ENCODE results near the gene LGALS9B. TPM values are rescaled to one million over a fixed set of nuclear protein-coding genes. Genes with fewer than 3 reads are reported as not detected.
"Not testable (repeated sequence)": the region's sequence is repeated elsewhere in the genome, so short reads cannot be mapped to it uniquely, and the experiment has no call there.

LGALS9B gene
- total and polyA plus RNA-seq, 5 donors = 0.23 TPM; not detected in 4

DNA sequence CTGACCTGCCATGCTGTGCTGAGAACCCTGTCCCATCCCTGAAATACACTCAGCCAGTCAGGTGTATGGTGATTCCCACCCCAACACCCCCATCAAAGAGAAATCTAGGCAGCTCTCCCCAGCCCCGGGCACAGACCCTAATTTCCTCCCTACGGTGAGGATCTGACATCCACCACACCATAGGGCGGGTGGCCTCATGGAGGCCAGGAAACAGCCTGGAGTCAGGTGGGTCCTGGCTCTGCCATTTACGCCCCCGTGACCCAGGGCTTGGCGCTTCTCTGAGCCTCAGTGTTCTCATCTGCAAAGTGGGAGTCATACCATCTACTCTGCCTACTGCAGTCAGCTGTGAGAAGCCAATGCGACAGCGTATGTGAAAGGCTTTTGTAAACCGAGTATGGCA, 27.4 kb upstream of the LGALS9B start:
- ATAC-seq; H3K9me3 ChIP-seq (ENCODE audit: control insufficient read depth, low read length); H3K4me1 ChIP-seq (ENCODE audit: control insufficient read depth, insufficient read depth, low read length); DNase-seq; H3K4me3 ChIP-seq (ENCODE audit: low read length); H3K27ac ChIP-seq (ENCODE audit: low read length); H3K27me3 ChIP-seq (ENCODE audit: control insufficient read depth, insufficient read depth); intact Hi-C loops (cut with DNase I): not testable (repeated sequence)
- 93% methylated on average over 6 of the region's 9 CpGs for WGBS

DNA sequence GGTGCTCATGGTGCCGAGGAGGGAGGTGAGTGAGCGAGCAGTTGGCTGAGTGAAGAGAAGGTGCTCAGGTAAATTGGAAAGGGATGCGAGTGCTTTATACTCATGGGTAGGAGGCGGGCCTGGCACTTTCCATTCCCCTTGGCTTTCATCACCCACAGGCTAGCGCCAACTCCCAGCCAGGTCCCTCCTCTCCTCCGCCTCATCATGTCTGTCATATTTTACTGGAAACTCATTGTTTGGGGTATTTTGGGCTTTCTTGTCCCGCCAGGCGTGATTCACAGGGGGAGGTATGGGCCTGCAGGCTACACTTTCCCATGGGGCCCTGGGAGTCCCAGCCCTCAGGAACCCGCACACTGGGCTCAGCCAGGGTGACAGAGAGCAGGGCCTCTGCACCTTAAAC, 26.8 kb upstream of the LGALS9B start:
- H3K4me3 ChIP-seq (ENCODE audit: low read length); H3K27me3 ChIP-seq (ENCODE audit: control insufficient read depth, insufficient read depth); DNase-seq; H3K9me3 ChIP-seq (ENCODE audit: control insufficient read depth, low read length); H3K4me1 ChIP-seq (ENCODE audit: control insufficient read depth, insufficient read depth, low read length); H3K27ac ChIP-seq (ENCODE audit: low read length); intact Hi-C loops (cut with DNase I); ATAC-seq: not testable (repeated sequence)
- WGBS = 92% methylated on average over 6 of the region's 9 CpGs

DNA sequence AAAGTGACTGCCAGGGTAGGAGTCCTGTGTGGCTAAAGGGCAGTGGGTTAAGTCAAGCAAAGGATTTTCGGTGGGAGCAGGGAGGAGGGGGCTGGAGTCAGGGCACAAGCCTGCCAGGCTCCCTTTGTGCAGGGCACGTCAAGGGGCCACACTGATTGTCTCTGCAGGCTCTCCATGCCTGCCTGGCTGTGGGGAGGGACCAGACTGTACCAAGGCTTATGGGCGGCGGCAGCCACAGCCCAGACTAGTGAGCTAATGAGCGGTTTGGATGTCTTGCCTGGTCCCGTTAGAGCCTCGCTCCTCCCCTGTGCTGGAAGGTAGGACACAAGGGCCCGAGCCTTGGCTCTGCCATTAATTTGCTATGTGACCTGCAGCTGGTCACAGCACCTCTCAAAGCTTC, 25.6 kb upstream of the LGALS9B start:
- DNase-seq; H3K9me3 ChIP-seq (ENCODE audit: control insufficient read depth, low read length); H3K4me3 ChIP-seq (ENCODE audit: low read length); H3K4me1 ChIP-seq (ENCODE audit: control insufficient read depth, insufficient read depth, low read length); intact Hi-C loops (cut with DNase I); H3K27me3 ChIP-seq (ENCODE audit: control insufficient read depth, insufficient read depth); H3K27ac ChIP-seq (ENCODE audit: low read length): not testable (repeated sequence)
- WGBS = 83% methylated on average over 6 of the region's 8 CpGs
- ATAC-seq = peak in 1 of 2 donors; percentile 40

DNA sequence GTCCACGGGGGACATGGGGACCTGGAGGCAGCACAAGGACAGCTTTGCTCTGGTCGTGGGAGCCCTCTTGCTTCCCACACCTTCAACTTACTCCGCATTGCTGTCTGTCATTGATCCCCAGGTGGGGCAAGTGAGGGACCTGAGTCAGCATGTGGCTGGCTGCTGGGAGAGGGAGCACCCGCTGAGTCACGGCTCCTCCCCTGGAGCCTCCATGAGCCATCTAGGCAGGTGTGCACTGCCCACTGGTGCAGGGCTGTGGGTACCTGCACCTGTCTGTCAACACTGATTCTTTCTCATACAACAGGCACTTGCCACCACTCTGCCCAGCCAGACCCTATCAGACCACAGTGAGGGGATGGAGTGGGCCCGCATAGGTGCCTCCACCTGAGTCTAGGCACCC, 24.8 kb upstream of the LGALS9B start:
- H3K27ac ChIP-seq (ENCODE audit: low read length); H3K9me3 ChIP-seq (ENCODE audit: control insufficient read depth, low read length); H3K4me3 ChIP-seq (ENCODE audit: low read length); intact Hi-C loops (cut with DNase I); ATAC-seq; H3K27me3 ChIP-seq (ENCODE audit: control insufficient read depth, insufficient read depth); DNase-seq; H3K4me1 ChIP-seq (ENCODE audit: control insufficient read depth, insufficient read depth, low read length): not testable (repeated sequence)
- WGBS = 63% methylated on average over 2 of the region's 6 CpGs

DNA sequence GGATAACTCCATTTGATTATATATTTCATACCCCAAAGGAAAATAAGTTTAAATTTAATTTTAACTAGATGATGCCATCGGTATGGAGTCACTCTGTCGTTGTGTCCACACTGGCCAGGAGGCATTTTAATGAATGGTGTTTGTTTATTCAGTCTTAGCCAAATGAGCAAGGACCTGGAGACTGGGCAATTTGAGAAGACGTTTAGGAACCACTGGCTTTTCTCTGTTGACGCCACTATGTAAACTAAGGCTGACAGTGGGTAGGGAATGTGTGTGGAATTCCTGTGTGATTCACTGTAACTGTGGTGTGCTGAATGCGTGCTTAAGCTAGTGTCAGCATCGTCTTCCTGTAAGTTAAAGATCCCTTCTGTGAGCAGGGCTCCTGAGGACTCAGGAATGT, 17.6 kb upstream of the LGALS9B start:
- H3K4me3 ChIP-seq (ENCODE audit: low read length); H3K9me3 ChIP-seq (ENCODE audit: control insufficient read depth, low read length); intact Hi-C loops (cut with DNase I); DNase-seq; ATAC-seq; H3K27me3 ChIP-seq (ENCODE audit: control insufficient read depth, insufficient read depth); H3K4me1 ChIP-seq (ENCODE audit: control insufficient read depth, insufficient read depth, low read length); H3K27ac ChIP-seq (ENCODE audit: low read length): not testable (repeated sequence)
- WGBS = 13% methylated on average over 4 of the region's 6 CpGs

DNA sequence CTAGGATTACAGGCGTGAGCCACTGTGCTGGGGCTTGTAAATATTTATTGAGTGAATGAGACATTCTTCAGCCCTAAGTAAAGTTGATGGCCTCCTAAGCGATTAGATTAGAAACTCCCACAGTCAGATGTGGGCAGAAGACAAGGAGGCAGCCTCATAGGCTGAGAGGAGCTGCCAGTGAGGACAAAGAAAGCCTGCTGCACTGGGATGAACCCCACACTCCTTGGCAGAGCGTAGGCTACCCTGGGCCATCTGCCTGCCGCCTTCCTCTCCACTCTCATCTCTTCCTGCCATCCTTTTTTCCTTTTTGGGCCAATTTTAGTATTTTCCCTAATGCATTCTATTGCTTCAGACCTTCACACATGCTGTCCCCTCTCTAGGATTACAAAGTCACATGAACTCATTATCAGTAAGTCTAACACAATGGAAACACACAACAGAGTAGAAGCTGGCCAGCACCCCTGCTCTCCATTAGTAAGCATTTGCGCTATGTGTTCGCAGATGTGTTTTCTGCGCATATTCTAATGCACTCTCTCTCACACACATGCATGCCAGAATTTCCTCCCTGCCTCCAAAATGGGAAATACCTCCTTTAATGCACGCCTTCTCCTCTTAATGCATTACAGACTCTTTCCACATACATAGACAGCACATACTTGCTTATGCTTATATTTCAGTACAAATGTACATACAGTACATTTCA, 12.7 kb upstream of the LGALS9B start:
- 82% methylated on average over 6 of the region's 8 CpGs for WGBS
- H3K4me1 ChIP-seq (ENCODE audit: control insufficient read depth, insufficient read depth, low read length); H3K9me3 ChIP-seq (ENCODE audit: control insufficient read depth, low read length); ATAC-seq; H3K27me3 ChIP-seq (ENCODE audit: control insufficient read depth, insufficient read depth); H3K27ac ChIP-seq (ENCODE audit: low read length); H3K4me3 ChIP-seq (ENCODE audit: low read length); DNase-seq; intact Hi-C loops (cut with DNase I): not testable (repeated sequence)

DNA sequence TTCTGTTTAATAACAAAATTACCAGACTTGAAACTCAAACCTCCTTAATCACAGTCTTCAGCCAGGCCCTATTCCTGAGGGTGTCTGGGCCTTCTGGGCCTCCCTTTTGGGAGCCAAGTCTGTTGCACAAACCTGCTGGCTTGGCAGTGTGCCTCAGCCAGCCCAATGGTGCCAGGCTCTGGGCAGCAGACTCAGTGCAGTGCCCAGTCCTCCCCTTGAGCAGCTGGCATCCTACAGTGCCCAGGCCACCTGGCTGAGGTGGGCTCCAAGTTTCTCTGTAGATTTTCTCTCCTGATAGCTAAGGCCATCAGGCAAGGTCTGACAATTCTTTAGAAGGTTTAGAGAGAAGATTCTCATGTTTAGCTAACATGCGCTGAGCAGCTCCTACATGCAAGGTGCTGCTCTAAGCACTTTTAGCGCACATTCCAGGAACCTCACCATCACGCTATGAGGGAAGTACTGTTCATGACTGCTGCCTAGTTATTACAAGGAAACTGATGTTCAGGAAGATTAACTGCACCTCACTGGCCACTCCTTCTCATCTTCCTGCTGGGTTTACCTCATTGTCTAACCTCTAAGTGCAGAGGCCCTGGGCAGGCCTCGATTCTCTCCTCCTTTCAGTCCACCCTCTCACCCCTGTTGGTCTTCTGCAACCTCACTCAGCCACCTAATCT, 10.2 kb upstream of the LGALS9B start:
- H3K27ac ChIP-seq (ENCODE audit: low read length); intact Hi-C loops (cut with DNase I); H3K9me3 ChIP-seq (ENCODE audit: control insufficient read depth, low read length); H3K4me1 ChIP-seq (ENCODE audit: control insufficient read depth, insufficient read depth, low read length); DNase-seq; H3K4me3 ChIP-seq (ENCODE audit: low read length); H3K27me3 ChIP-seq (ENCODE audit: control insufficient read depth, insufficient read depth); ATAC-seq: not testable (repeated sequence)
- WGBS = 90% methylated on average over 4 of the region's 4 CpGs

DNA sequence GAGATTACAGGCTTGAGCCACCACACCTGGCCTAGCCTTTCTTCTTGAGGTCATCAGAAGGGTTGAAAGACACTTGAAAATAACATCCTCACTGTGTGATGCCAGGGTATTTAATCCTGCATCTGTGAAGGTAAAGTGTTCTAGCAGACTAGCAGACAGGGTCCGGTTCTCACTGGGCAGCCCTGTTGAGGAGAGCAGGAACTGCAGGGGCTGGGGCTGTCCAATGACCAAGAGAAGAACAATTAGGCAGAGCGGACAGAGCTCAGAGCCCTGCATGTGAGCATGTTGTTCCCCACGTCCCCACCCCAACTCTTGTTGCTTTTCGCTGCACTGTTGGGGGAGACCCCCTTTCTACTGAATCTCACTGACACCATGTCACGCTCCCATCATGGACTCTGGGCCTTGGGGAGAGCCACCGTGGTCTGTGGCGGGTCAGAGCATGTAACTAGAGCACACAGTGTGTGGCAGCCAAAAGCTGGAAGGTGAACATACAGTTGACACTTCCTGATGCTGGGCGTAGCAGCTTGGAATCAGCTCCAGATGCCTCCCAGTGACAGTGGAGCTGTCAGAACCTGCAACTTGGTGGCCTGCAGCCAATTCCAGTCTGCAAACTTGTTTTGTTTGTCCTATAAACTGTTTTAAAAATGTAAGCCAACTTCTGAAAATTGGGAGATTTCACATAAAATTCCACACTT, 7.9 kb upstream of the LGALS9B start:
- intact Hi-C loops (cut with DNase I); H3K9me3 ChIP-seq (ENCODE audit: control insufficient read depth, low read length); DNase-seq; H3K27me3 ChIP-seq (ENCODE audit: control insufficient read depth, insufficient read depth); ATAC-seq; H3K4me1 ChIP-seq (ENCODE audit: control insufficient read depth, insufficient read depth, low read length); H3K27ac ChIP-seq (ENCODE audit: low read length); H3K4me3 ChIP-seq (ENCODE audit: low read length): not testable (repeated sequence)
- WGBS = 79% methylated on average over 7 of the region's 8 CpGs

DNA sequence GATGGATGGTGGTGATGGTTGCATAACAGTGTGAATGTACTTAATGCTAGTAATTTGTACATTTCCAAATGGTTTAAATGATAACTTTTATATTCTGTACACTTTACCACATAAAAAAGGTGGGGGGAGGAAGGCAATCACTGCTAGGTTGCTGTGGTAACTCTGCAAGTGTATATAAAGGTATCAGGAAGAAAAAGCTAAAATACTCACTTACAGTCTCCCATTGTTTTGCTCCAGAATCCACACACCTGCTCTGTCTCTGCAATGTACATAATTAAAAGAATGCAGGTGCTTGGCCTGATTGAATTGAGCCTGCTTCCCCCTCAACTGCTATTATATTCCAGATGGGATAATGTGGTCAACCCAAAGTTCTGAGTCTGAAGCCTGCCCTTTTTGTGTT, 6.7 kb upstream of the LGALS9B start:
- H3K27me3 ChIP-seq (ENCODE audit: control insufficient read depth, insufficient read depth); H3K4me3 ChIP-seq (ENCODE audit: low read length); H3K27ac ChIP-seq (ENCODE audit: low read length); H3K4me1 ChIP-seq (ENCODE audit: control insufficient read depth, insufficient read depth, low read length); ATAC-seq; DNase-seq; H3K9me3 ChIP-seq (ENCODE audit: control insufficient read depth, low read length); intact Hi-C loops (cut with DNase I): not testable (repeated sequence)

DNA sequence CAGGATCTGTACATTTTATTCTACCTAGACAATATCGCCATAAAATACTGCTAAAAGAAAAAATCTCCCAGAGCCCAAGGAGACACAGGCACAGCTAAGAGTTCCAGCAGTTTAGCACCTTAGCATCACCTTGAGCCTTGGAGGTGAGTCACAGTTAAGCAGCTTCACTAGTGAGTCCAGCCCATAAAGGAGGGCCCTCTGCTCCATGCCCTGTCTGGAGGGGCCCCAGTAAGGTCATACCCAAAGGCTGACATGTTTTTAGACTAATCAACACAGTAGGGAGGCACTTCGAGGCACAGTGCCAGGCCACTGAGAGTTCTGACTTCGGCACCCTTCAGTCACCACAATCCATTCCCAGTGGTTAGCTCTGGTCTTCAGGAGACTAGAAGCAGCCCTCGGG, 2.6 kb upstream of the LGALS9B start:
- H3K9me3 ChIP-seq (ENCODE audit: control insufficient read depth, low read length); DNase-seq; H3K27me3 ChIP-seq (ENCODE audit: control insufficient read depth, insufficient read depth); H3K4me3 ChIP-seq (ENCODE audit: low read length); H3K4me1 ChIP-seq (ENCODE audit: control insufficient read depth, insufficient read depth, low read length); ATAC-seq; H3K27ac ChIP-seq (ENCODE audit: low read length); intact Hi-C loops (cut with DNase I): not testable (repeated sequence)
- 56% methylated on average over 2 of the region's 4 CpGs for WGBS

DNA sequence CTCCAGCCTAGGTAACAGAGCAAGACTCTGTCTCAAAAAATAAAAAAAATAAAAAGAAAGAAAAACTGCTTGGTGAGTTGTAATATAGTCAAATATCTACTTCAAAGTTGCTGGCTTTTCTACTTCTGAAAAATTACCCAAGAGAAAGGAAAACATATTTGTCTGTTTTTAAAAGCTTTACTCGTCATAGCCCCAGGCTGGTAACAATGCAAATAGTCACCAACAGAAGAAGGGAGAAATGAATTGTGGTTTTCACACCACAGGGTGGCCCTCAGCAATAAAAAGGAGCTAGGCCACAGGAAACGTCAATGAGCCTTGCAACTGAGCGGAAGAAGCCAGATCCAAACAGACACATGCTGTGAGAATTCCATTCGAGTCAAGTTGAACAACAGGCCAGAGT, 1.8 kb upstream of the LGALS9B start:
- ATAC-seq; H3K9me3 ChIP-seq (ENCODE audit: control insufficient read depth, low read length); DNase-seq; H3K4me1 ChIP-seq (ENCODE audit: control insufficient read depth, insufficient read depth, low read length); intact Hi-C loops (cut with DNase I); H3K4me3 ChIP-seq (ENCODE audit: low read length); H3K27me3 ChIP-seq (ENCODE audit: control insufficient read depth, insufficient read depth); H3K27ac ChIP-seq (ENCODE audit: low read length): not testable (repeated sequence)
- WGBS = 40% methylated on average over 1 of the region's 4 CpGs
